ENCODE measurements around the gene NOTCH2. TPM values are rescaled to one million over a fixed set of nuclear protein-coding genes. Genes with fewer than 3 reads are reported as not detected.

NOTCH2 gene
- total and polyA plus RNA-seq, 2 donors (not counting 1 experiment from before 2014, with no cell fraction given) = 32.1 to 184 TPM

DNA sequence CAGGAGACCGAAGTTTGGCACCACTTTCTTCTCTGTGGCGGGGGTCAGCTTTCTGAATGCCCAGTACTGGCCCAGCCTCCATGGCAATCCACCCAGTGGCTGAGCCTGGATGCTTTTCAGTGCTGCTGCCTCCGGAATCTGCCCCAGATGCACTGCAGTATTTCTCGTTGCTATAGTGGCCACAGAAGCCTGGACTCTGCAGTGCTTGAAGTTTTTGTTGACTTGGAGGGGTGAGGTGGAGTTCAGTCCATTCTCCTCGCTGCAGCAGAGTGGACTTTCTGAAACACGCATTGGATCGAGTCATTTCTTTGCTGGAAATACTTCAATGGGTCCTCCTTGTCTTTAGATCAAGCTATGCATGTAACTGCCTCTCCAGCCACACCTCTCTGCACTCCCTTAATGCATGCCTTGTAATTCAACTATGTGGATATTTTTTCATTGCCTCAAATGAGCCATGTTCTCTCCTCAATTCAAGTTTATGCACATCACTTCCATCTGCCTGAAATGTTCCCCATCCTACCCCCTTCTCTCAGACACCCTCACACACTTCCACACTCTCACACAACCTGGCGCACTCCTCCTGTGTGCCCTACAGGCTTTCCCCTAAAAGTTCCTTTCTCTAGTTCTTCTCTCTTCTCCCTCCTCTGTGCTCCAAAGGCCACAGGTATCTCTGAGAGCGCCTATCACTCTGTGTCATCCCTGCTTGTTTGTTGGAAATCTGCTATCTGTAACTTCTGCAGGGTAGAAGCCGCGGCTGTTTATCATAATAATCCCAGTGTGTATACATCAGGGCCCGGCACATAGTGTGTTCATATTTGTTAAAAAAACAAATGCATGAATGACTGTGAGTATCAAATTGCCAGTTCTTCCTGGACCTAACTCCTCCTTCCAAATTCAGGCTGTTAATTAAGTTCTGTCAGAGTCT, 189.7 kb downstream of the NOTCH2 start:
- no peaks in the 10 kb centered on the region for H3K79me2 ChIP-seq (ENCODE audit: control insufficient read depth, insufficient read depth, low read length)
- Mint-ChIP-seq H3K9me3 (ENCODE audit: insufficient read depth) (no peaks in the 10 kb centered on the region), H3K4me1 (no peaks in the 10 kb centered on the region), H3K27ac (no peak overlapping the region), H3K27me3 (peaks cover 25% of the 10 kb centered on the region), H3K4me3 (no peak overlapping the region)
- H3K9me3 ChIP-seq (ENCODE audit: control extremely low read depth in 1 of 3, control insufficient read depth in 2 of 3, insufficient read depth in 1 of 3, low read length in 2 of 3) = no peaks in the 10 kb centered on the region
- H3K36me3 ChIP-seq (replicated peaks in 1 of 2; ENCODE audit: control extremely low read depth in 1 of 2, control insufficient read depth in 1 of 2, extremely low read depth in 1 of 2, insufficient read depth in 2 of 2, low read length in 1 of 2) = no peaks in the 10 kb centered on the region
- H3K4me2 ChIP-seq (replicated peaks; ENCODE audit: low read depth, low read length, poor library complexity, severe bottlenecking) = no peak overlapping the region
- no peak overlapping the region for H3K9ac ChIP-seq (ENCODE audit: low read length)
- H3K27me3 ChIP-seq (replicated peaks in 1 of 4; ENCODE audit: control extremely low read depth in 1 of 4, control insufficient read depth in 3 of 4, insufficient read depth in 4 of 4, low read length in 3 of 4) = peaks cover 0 to 5% (median 2%) of the 10 kb centered on the region in 4 experiments
- H3K4me3 ChIP-seq (ENCODE audit: control extremely low read depth in 1 of 5, extremely low read depth in 1 of 5, insufficient read depth in 1 of 5, low read depth in 2 of 5, low read length in 4 of 5) = no peak overlapping the region
- H3K27ac ChIP-seq (ENCODE audit: low read length in 2 of 2) = no peak overlapping the region
- no peak for ATAC-seq (ENCODE audit: low read depth)
- WGBS (ENCODE audit: insufficient coverage) = 93% methylated on average over 7 of the region's 12 CpGs
- no peaks in the 10 kb centered on the region for H4K20me1 ChIP-seq (ENCODE audit: control insufficient read depth, insufficient read depth, low read length, poor library complexity, severe bottlenecking)
- intact Hi-C loops (cut with micrococcal nuclease) = no loop called here
- no peaks in the 10 kb centered on the region for H3K4me1 ChIP-seq (ENCODE audit: control insufficient read depth in 2 of 2, insufficient read depth in 2 of 2, low read length in 2 of 2)
- H2AFZ ChIP-seq (ENCODE audit: insufficient read depth, low read depth, low read length, poor library complexity, severe bottlenecking) = no peak overlapping the region
- TF ChIP-seq, protein P1, sequence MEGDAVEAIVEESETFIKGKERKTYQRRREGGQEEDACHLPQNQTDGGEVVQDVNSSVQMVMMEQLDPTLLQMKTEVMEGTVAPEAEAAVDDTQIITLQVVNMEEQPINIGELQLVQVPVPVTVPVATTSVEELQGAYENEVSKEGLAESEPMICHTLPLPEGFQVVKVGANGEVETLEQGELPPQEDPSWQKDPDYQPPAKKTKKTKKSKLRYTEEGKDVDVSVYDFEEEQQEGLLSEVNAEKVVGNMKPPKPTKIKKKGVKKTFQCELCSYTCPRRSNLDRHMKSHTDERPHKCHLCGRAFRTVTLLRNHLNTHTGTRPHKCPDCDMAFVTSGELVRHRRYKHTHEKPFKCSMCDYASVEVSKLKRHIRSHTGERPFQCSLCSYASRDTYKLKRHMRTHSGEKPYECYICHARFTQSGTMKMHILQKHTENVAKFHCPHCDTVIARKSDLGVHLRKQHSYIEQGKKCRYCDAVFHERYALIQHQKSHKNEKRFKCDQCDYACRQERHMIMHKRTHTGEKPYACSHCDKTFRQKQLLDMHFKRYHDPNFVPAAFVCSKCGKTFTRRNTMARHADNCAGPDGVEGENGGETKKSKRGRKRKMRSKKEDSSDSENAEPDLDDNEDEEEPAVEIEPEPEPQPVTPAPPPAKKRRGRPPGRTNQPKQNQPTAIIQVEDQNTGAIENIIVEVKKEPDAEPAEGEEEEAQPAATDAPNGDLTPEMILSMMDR (IDR thresholded peaks at IDR 0.05) = no peak
- no peak for TF ChIP-seq EZH2 (IDR thresholded peaks at IDR 0.05; ENCODE audit: borderline replicate concordance, insufficient read depth, low read depth, low read length, poor library complexity, severe bottlenecking)
- DNase-seq = no peak
- ChIA-PET CTCF (no interaction called here), POLR2A (no interaction called here)

- no peaks in the 10 kb centered on the region for H3K4me1 Mint-ChIP-seq
- no peak overlapping the region for H3K27ac Mint-ChIP-seq
- no peak for ATAC-seq (ENCODE audit: low read depth)
- H4K20me1 ChIP-seq (ENCODE audit: control insufficient read depth, insufficient read depth, low read length, poor library complexity, severe bottlenecking) = no peaks in the 10 kb centered on the region
- peaks cover 0 to 5% (median 3%) of the 10 kb centered on the region in 4 experiments for H3K27me3 ChIP-seq (replicated peaks in 1 of 4; ENCODE audit: control extremely low read depth in 1 of 4, control insufficient read depth in 3 of 4, insufficient read depth in 4 of 4, low read length in 3 of 4)
- H2AFZ ChIP-seq (ENCODE audit: insufficient read depth, low read depth, low read length, poor library complexity, severe bottlenecking) = no peak overlapping the region
- no peak overlapping the region for H3K4me3 ChIP-seq (ENCODE audit: control extremely low read depth in 1 of 5, extremely low read depth in 1 of 5, insufficient read depth in 1 of 5, low read depth in 2 of 5, low read length in 4 of 5)
- intact Hi-C loops (cut with micrococcal nuclease) = no loop called here
- no peak overlapping the region for H3K27ac ChIP-seq (ENCODE audit: low read length in 2 of 2)
- no peak overlapping the region for H3K9ac ChIP-seq (ENCODE audit: low read length)
- DNase-seq = no peak
- no peaks in the 10 kb centered on the region for H3K9me3 Mint-ChIP-seq (ENCODE audit: insufficient read depth)
- no peaks in the 10 kb centered on the region for H3K79me2 ChIP-seq (ENCODE audit: control insufficient read depth, insufficient read depth, low read length)
- H3K4me1 ChIP-seq (ENCODE audit: control insufficient read depth in 2 of 2, insufficient read depth in 2 of 2, low read length in 2 of 2) = no peaks in the 10 kb centered on the region
- ChIA-PET POLR2A (no interaction called here), CTCF (interaction anchor here (1.0 kb wide), 1 partner anchor 8 kb away, joined by 3 read pairs; no protein-coding TSS in a partner anchor)
- H3K27me3 Mint-ChIP-seq = peaks cover 33% of the 10 kb centered on the region
- no peaks in the 10 kb centered on the region for H3K36me3 ChIP-seq (replicated peaks in 1 of 2; ENCODE audit: control extremely low read depth in 1 of 2, control insufficient read depth in 1 of 2, extremely low read depth in 1 of 2, insufficient read depth in 2 of 2, low read length in 1 of 2)
- no peak overlapping the region for H3K4me2 ChIP-seq (replicated peaks; ENCODE audit: low read depth, low read length, poor library complexity, severe bottlenecking)
- no peak overlapping the region for H3K4me3 Mint-ChIP-seq
- TF ChIP-seq, protein P1 (IDR thresholded peaks at IDR 0.05) = no peak
- no peak for TF ChIP-seq EZH2 (IDR thresholded peaks at IDR 0.05; ENCODE audit: borderline replicate concordance, insufficient read depth, low read depth, low read length, poor library complexity, severe bottlenecking)
- H3K9me3 ChIP-seq (ENCODE audit: control extremely low read depth in 1 of 3, control insufficient read depth in 2 of 3, insufficient read depth in 1 of 3, low read length in 2 of 3) = no peaks in the 10 kb centered on the region
Measured at GRCh38 chr1:119878171-119878570, 191.3 kb downstream of the NOTCH2 start.
